ENCODE results near the gene RAMACL.

DNA sequence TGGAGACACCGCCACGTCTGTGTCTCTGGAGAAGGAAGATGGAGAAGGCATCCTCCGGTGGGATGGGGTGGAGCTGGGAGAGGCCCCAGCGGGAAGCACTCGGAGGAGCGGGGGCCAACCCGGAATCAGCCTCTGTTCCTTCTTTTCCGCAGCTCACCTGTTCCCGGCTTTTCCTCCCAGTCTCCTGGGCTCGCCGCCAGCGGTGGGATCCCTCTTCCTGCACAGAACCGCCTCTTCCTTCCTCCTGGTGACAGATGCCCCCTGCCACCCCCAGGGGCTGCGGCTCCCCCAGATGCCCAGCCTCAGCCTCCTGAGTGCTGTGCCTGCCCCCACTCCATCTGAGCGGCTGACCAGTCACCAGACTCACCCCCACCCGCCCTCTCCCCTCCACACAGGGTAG lies 23.3 kb downstream of the RAMACL start:
- TF ChIP-seq POLR2A (IDR thresholded peaks at IDR 0.05), result no peak
- TF ChIP-seq, protein P1, sequence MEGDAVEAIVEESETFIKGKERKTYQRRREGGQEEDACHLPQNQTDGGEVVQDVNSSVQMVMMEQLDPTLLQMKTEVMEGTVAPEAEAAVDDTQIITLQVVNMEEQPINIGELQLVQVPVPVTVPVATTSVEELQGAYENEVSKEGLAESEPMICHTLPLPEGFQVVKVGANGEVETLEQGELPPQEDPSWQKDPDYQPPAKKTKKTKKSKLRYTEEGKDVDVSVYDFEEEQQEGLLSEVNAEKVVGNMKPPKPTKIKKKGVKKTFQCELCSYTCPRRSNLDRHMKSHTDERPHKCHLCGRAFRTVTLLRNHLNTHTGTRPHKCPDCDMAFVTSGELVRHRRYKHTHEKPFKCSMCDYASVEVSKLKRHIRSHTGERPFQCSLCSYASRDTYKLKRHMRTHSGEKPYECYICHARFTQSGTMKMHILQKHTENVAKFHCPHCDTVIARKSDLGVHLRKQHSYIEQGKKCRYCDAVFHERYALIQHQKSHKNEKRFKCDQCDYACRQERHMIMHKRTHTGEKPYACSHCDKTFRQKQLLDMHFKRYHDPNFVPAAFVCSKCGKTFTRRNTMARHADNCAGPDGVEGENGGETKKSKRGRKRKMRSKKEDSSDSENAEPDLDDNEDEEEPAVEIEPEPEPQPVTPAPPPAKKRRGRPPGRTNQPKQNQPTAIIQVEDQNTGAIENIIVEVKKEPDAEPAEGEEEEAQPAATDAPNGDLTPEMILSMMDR (IDR thresholded peaks at IDR 0.05), result no peak
